Activated CD4-positive, CD25-positive, alpha-beta regulatory T cell (primary cell): Measurements from ENCODE around the gene MEGF11.
"Not testable (repeated sequence)": the region's sequence is repeated elsewhere in the genome, so short reads cannot be mapped to it uniquely, and the experiment has no call there.

Source experiments
- DNase-seq, 4 experiments: peaks; one replicate each; lab custom pipeline; 2025; lab: John Stamatoyannopoulos, UW

Gene MEGF11

DNA sequence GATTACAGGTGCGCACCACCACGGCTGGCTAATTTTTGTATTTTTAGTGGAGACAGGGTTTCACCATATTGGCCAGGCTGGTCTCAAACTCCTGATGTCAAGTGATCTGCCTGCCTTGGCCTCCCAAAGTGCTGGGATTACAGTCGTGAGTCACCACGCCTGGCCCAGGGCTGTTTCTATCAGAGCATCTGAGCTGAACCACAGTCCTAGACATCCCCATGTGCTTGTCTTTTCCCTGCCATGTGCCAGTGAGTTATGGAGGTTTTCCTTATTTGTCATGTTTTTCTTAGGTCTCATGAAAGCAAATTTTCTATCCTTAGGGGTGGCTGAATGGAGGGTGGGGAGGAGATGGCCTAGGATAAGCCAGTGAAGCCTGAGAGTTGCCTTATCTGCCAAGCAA is 250.4 kb downstream of the MEGF11 start:
- DNase-seq, result not testable (repeated sequence)

DNA sequence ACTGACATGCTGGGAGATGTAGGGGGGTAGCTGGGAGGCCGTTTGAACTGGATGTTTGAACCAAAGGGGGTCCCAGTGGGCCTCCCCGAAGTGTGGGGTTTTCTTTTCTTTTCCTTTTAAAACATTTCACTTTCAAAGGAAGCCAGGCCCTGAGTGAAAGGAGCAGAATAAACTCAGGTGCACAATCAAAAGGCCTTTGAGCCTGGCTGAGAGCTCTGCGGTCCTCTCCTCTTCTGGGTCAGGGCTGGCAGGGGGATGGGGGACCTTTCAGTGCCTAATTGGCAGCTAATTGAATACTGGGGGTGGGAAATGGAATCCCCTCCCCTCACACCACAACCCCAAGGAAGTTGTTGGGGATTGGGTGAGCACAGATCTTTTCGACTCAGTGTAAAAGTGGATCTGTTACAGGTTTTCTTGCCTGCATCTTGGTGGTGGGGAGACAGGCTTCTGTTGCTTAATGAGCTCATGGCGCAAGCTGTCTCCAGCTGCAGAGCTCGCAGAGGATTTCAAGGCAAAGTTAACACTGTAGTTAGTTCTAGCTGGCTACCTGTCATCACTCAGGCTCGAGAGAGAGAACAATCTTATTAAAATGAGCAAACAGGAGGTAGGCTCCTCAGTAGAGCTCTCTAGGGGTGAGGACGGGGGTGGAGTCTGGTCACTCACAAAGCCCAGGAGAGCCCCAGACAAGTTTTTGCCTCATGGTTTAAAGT is 251.7 kb downstream of the MEGF11 start:
- no peak for DNase-seq

DNA sequence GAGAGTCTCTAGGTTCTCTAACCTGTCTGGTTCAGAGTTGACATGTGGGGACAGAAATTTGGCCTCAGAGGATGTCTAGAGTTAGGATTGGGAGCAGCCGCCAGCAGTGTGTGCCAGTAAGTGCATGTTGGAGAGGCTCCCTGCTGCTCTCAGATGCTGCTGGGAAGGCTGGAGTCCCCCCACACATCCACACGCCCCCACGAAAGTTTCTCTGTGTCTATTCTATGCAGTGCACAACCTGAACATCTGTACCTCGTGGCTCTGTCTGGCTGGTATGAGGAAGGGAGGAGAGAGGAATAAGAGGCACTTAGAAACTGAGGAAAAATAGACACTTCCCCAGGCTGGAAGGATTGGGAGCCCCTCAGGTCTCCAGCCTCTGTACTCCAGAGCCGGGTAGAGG is 252.5 kb downstream of the MEGF11 start:
- DNase-seq, result no peak

DNA sequence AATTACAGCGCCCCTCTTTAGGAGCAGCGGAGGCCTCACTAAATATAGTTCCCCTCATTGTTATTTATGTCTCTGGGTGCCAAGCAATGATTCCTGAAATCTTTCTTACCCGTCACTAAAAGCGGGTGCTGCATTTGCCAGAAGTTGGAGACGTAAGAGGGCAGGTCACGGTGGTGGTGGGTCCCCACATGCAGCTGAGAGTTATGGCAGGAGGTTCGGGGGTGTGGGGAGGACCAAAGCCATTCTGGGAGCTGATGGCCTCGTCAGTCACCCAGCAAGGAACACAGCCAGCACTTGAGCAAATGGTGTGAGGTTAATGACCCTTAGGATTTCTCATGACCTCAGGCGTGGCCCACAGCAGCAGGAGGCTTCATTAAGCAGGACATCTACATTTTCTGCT is 255.1 kb downstream of the MEGF11 start:
- DNase-seq, result no peak

DNA sequence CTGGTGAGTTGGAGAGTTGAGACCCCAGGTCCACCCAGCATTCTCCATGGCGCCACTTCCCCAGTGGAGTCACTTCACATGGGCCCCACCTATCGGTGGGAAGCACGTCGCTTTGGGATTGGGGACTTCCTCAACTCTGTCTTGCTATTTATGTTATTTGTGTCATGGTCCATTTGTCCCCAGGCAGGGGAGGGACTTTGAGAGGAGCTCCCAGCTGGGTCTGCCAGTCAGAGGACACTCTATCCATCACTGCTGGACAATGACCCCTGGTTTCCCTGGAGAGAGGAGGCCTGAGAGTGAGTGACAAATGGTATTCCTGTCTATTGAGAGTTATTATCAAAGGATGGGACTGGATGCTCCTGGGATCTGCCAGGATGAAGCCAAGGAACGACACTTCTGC is 256.6 kb downstream of the MEGF11 start:
- DNase-seq, result no peak

DNA sequence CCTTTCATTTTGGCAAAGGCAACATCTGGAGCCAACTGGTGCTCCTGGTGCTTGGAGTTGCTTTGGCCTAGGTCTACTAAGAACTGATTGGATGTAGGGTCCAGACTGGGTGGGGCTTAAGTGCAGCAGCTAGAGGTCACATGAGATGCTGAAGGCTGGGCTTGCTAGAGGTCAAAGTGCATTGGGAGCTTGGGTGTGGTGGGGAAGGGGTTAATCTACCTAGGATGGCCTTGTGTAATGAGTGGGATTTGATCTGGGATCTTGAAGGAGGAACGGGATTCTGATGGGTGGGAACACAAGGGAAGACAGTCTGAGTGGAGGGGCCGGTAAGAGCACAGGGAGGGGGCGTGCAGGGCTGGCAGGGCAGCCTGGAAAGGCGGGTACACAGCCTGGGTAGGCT is 258.7 kb downstream of the MEGF11 start:
- no peak for DNase-seq

DNA sequence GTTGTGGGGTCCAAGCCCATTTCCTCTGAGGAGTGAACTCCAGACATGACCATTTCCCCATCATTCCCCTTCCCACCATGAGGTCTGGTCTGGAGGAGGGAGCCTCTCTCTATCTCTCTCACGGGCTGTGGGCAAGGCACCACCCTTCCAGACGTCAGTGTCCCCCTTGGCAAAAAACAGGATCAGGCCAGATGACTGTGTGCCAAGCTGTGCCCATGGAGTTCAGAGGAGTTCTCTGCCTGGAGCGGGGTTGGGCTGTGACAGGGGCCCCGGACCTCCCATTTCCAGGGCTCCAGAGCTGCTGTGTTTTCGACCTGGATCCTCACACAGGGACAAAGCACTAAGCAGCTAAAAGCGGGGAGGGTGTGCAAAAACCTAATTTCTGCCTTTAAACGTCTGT is 259.8 kb downstream of the MEGF11 start:
- no peak for DNase-seq

DNA sequence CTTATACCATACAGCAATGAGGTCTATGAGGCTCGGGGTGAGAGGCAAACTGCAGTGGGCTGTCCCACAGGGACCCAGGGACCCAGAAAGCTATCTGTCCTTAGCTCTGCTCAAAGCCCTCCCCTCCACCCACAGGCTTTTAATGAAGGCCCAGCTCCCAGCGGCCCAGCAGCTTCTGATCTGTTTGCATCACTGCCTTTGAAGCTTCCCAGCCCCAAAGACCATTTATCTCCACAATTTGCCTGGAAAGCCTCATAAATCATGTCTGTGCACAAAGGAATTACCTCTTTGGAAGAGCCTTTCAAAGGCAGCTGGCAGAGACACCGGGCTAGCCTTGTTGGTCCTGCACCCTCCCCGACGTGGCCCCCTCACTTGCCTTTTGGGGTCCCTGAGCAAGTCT is 260.3 kb downstream of the MEGF11 start:
- DNase-seq, result no peak

DNA sequence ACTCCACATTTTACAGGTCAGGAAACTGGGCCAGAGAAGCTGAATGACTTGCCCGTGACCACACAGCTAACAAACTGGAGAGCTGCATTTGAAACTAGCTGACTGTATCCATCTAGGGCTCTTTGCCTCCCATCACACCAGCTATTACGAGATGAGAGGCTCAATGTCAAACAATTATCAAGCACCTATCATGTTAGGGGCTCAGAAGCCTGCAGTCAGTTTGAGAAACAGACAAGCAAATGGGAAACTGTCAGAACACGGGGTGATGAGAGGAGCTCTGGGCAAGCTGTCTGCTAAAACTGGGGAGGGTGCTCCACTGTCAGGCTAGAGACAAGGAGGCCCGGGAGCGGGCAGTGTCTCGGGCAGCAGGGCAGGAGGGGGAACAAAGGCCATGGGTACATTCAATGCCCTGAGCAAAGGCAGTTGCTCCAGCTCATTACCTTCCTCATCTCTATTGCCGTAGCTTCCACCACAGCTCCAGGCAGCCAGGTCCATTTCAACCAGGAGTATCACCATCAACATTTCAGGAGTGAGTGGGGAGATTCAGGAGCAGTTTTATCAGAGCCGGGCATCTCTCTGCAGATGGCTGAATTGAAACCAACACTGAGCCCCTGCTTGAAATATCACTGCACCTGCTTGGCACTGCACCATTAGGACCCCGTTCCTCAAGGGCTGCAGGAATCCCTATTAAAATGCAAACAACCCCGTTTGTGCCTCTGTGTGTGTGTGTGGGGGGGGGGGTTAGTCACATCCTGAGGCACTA is 261.6 kb downstream of the MEGF11 start:
- no peak for DNase-seq

DNA sequence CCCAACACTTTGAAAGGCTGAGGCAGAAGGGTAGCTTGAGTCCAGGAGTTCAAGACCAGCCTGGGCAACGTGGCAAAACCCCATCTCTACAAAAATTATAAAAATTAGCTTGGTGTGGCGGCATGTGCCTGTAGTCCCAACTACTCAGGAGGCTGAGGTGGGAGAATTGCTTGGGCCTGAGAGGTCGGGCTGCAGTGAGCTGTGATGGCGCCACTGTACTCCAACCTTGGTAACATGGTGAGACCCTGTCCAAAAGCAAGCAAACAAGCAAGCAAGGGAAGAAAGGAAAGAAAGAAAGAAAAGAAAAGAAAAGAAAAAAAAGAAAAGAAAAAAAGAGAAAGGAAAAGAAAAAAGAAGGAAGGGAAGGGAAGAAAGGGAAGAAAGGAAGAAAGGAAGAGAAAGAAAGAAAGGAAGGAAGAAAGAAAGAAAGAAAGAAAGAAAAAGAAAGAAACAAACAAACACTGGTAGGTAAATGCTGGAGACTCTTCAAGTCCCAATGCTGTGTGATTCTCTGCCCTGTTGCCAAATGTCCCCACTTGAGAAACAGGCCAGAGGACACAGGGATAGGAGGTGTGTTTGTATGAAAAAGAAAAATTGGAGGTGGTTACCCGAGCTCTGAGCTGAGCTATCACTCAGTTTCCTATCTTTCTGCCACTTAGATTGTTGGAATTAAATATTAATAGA is 263.1 kb downstream of the MEGF11 start:
- no peak for DNase-seq

DNA sequence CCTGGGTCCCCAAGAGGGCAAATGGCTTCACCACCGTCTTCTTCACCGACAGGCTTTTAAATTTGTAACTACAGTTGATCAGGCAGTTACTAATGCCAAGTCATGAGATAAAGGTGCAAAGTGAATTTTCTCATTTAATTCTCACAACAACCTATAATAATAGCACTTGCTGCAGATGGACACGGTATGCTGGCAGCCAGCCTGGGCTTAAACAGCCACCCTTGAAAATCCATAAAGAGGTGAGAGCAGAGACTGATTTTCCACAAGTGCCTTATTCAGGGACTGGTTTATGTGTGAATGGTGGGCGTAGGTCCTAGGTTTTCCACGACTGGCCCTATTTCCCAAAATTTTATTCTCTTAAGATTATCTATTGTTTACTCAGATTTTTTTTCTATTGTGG is 266.4 kb downstream of the MEGF11 start:
- no peak for DNase-seq

DNA sequence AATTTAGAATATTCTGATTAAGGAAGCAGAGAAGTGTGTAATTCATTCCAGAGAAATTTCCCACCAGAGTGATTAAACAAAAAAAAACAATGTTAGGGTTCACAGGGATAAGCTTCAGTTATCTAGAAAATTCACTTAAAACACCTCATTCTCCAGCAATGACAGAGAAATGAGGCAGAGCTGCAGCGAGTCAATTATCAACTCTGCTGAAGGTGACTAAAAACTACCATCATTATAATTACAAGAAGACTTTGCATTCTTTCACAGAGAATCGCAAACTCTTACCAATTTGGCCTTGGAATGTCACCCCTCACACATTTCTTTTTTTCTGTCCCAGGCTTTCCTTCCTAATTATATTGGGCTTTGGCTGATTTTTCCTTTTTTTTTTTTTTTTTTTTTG is 267.1 kb downstream of the MEGF11 start:
- DNase-seq, result no peak

DNA sequence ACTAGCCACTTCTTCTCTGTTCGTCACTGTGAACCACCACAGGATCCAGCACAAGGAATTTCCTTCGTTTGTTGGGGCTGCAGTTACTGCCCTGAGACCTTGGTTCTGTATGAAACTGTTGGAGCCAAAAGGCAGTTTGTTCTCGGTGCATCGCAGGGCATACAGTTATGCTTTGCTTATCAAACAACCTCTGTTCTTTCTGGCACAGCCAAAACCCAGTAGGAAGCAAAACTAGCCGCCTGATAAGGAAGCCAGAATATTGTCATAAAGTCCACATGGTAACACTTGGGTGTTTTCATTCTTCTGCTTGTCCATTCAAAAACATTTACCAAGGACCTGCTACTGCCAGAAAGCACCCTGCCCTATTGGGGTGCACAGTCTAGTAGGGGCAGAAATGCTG is 268.2 kb downstream of the MEGF11 start:
- DNase-seq, result no peak

DNA sequence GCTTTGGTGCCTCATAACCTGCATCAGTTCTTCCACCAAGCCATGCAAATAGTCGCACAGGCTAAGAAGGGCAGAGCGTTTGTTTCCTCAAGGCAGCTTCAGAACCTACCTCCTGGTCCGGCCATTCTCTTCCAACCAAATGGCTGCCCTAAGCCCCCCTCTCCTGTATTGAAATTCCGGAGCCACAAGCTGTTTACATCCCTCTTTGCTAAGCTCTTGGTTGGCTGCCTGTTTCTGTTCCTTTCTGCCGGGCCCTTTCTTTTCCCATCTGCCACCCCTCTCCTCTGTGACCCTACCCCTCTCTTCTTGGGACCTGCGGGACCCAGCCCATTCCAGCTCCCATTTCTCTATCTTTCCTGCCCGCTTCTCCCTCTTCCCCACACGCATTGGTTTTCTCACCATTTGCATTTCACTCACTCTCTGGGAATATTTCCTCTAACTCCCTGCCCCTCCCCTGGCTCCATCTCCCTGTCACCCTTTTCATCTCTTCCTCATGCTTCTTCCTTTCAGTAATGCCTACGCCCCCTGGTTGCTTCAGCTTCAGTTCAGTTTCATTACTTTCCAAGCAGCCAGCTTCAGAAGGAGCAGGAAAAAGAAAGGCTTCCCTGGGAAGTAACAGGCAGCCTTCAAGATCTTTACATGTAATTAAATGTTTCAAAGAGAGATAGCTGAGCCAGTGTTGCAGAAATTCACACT is 270.8 kb downstream of the MEGF11 start:
- DNase-seq, result no peak

DNA sequence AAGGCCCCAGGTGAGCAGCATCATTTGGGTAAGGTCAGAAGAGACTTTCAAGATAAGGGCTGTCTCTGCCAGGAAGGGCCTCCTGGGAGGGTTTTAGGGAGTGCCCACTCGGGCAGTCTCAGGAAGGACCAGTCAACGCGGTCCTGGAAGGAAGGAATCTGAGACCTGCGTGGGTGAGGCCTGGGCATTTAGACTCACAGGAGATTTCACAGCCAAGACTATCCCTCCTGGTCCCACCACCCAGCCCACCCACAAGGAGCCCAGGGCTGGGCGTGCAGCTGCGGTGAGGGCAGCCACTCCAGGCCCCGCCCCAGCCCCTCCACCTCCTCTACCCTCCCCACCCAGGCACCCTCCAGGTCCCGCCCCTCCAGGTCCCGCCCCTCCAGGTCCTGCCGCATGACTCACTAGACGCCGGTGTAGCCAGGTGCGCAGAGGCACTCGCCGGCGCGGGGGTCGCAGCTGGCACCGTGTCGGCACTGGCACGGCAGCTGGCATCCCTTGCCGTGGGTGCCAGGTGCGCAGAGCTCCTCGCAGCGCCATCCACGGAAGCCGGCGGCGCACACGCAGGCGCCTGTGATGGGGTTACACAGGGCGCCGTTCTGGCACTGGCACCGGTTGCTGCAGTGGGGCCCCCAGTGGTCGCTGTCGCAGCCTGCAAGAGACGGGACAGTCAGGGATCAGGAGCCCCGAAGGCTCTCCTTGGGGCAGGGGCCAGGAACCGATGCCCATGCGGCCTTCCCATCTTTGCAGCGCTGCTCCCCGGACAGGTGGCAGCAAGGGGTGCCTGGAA is 271.5 kb downstream of the MEGF11 start:
- peak; percentile 6 to 48 (median 33) for DNase-seq

DNA sequence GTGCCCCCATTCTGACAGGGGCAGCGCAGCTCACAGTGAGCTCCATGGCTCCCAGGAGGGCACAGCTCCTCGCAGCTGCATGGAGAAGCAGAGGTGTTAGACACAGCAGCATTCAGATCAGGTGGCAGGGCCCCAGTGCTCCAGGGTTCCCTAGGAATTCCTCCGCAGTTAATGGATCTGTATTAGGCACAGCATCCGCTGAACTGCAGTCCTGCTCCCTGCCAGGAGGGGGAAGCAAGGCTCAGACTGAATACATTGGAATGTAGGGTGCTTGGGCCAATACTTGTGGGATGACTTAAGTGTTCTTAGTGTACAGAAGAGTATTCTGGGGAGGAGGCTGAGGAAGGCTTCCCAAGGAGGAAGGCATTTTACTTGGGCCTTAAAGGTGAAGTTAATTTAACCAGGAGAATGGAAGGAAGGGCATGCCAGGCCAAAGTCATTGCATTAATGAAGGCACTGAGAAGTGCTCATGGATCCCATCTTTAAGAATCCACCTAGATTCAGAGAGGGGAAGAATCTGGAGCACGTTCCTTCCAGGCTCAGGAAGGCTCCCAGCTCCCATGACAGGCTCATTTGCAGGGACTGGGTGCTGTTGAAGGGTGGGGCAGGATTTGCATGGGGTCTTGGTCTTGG is 272.6 kb downstream of the MEGF11 start:
- no peak for DNase-seq

DNA sequence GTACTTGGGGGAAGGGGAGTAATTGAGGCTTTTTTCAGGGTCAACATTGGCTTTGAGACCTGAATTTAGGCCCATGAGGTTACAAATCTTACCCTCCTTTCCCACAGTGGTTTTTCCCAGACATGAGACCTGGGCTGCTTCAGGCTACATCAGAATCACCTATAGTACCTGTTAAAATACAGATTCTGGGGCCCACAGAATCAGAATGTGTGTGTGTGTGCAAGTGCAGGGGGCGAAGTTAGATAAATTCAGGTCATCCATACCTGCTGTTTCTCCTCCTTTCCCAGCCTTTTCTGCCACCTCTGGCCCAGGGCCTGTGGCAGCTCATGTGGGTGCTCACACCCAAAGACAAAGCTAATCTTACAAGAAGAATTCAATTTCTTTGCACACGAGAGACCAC is 273.7 kb downstream of the MEGF11 start:
- no peak for DNase-seq

DNA sequence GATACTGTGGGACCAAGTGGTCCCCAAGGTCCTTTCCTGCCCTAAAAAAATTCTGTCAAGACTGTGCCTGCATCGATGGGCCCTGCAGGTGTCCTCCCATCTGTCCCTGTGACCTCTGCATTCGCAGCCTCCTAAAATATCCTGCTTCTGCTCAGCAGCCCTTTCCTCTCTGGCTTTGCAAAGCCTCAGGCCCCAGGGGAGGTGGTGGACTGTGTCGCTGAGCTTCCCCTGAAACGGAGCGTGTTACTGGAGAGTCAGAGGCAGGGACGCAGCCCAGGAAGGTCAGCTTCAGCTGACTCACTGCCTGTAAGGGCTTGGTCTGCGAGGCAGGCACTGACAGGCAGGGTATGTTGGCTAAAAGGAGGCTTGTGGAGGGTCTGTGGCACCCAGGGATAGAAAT is 274.2 kb downstream of the MEGF11 start:
- no peak for DNase-seq

DNA sequence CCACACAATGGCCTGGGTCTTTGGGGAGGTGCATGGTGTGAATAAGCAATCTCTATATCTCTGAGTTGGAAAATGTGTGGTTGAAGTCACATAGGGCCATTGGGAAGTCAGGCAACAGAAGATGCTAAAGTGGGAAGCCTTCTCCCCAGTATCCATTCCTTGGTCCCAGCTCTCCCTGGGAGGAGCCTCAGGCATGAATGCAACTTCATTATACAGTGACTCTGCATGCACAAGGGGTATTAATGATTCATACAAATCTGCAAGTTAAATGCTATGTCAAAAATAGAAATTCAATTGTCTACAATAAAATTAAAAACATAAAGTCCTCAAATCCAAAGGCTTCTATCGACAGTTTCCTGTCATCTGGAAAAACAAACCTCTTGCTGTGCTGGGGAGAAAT is 275.4 kb downstream of the MEGF11 start:
- DNase-seq, result no peak

DNA sequence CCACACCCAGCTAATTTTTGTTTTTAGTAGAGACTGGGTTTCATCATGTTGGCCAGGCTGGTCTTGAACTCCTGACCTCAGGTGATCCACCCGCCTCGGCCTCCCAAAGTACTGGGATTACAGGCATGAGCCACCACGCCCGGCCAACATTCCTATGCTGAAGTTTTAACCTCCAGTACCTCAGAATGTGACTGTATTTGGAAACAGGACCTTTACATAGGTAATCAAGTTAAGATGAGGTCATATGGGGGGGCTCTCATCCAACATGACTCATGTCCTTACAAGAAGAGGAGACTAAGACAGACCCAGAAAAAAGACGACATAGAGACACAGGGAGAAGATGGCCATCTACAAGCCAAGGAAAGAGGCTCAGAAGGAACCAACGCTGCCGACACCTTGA is 277.4 kb downstream of the MEGF11 start:
- not testable (repeated sequence) for DNase-seq

DNA sequence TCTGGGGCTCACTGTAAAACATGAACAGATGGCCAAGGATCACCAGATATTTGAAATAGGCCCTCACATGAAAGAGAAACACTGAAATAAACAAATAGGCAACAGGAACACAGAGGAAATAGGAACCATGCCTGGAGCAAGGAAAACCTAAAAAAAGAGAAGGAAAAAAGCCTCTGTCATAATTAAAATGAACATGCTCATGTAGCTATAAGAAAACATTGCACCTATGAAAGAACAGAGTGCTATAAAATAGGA is 281.9 kb downstream of the MEGF11 start:
- no peak for DNase-seq
